ENCODE data around the gene HLA-C.
A peak's percentile ranks its signal among the peaks of the same experiment; 100 is the strongest.

HLA-C gene

GRCh38 chr6:31271641-31272357 is at the start of gene HLA-C:
Gene HLA-C (minus strand): TSS chr6:31272092. CDS start chr6:31272071, 21 bp downstream.
- no peak for TF ChIP-seq JUND (IDR thresholded peaks at IDR 0.05; ENCODE audit: low read depth)
- DNase-seq (ENCODE audit: low read depth in 1 of 2, low spot score in 1 of 2), result peak; percentile 92 to 97
- in situ Hi-C loops (cut with HindIII; ENCODE audit: low pct_unique_long_range_greater_than_20kb, low sequenced_read_pairs), result no loop called here

- no peak for TF ChIP-seq JUND (IDR thresholded peaks at IDR 0.05; ENCODE audit: low read depth)
- in situ Hi-C loops (cut with HindIII; ENCODE audit: low pct_unique_long_range_greater_than_20kb, low sequenced_read_pairs), result no loop called here
- DNase-seq (ENCODE audit: low read depth in 1 of 2, low spot score in 1 of 2), result no peak
Observed at GRCh38 chr6:31321005-31321707, 49.3 kb upstream of the HLA-C start.

GRCh38 chr6:31317036-31317435 is 45.1 kb upstream of the HLA-C start:
- no peak for DNase-seq (ENCODE audit: low read depth in 1 of 2, low spot score in 1 of 2)
- in situ Hi-C loops (cut with HindIII; ENCODE audit: low pct_unique_long_range_greater_than_20kb, low sequenced_read_pairs), result no loop called here
- TF ChIP-seq JUND (IDR thresholded peaks at IDR 0.05; ENCODE audit: low read depth), result no peak

- no peak for TF ChIP-seq JUND (IDR thresholded peaks at IDR 0.05; ENCODE audit: low read depth)
- in situ Hi-C loops (cut with HindIII; ENCODE audit: low pct_unique_long_range_greater_than_20kb, low sequenced_read_pairs), result no loop called here
- DNase-seq (ENCODE audit: low read depth in 1 of 2, low spot score in 1 of 2), result no peak
Observed at GRCh38 chr6:31309641-31310040, 37.7 kb upstream of the HLA-C start.

GRCh38 chr6:31308845-31309175 is 36.9 kb upstream of the HLA-C start:
- no peak for DNase-seq (ENCODE audit: low read depth in 1 of 2, low spot score in 1 of 2)
- in situ Hi-C loops (cut with HindIII; ENCODE audit: low pct_unique_long_range_greater_than_20kb, low sequenced_read_pairs), result no loop called here
- TF ChIP-seq JUND (IDR thresholded peaks at IDR 0.05; ENCODE audit: low read depth), result no peak

GRCh38 chr6:31308050-31308844 is 36.4 kb upstream of the HLA-C start:
- in situ Hi-C loops (cut with HindIII; ENCODE audit: low pct_unique_long_range_greater_than_20kb, low sequenced_read_pairs), result no loop called here
- peak; percentile 85 to 97 for DNase-seq (ENCODE audit: low read depth in 1 of 2, low spot score in 1 of 2)
- TF ChIP-seq JUND (IDR thresholded peaks at IDR 0.05; ENCODE audit: low read depth), result no peak

- DNase-seq (ENCODE audit: low read depth in 1 of 2, low spot score in 1 of 2), result peak; percentile 3 to 30
- no peak for TF ChIP-seq JUND (IDR thresholded peaks at IDR 0.05; ENCODE audit: low read depth)
- in situ Hi-C loops (cut with HindIII; ENCODE audit: low pct_unique_long_range_greater_than_20kb, low sequenced_read_pairs), result no loop called here
Observed at GRCh38 chr6:31307669-31308049, 35.8 kb upstream of the HLA-C start.

- no peak for DNase-seq (ENCODE audit: low read depth in 1 of 2, low spot score in 1 of 2)
- in situ Hi-C loops (cut with HindIII; ENCODE audit: low pct_unique_long_range_greater_than_20kb, low sequenced_read_pairs), result no loop called here
Observed at GRCh38 chr6:31305703-31306219, 33.9 kb upstream of the HLA-C start.

GRCh38 chr6:31304683-31305082 is 32.8 kb upstream of the HLA-C start:
- in situ Hi-C loops (cut with HindIII; ENCODE audit: low pct_unique_long_range_greater_than_20kb, low sequenced_read_pairs), result no loop called here
- peak in 1 of 2 experiments; percentile 33 for DNase-seq (ENCODE audit: low read depth in 1 of 2, low spot score in 1 of 2)

More at GRCh38 chr6:31305703-31306219, 33.9 kb upstream of the HLA-C start:
- no peak for TF ChIP-seq JUND (IDR thresholded peaks at IDR 0.05; ENCODE audit: low read depth)

GRCh38 chr6:31300797-31301196 is 28.9 kb upstream of the HLA-C start:
- TF ChIP-seq JUND (IDR thresholded peaks at IDR 0.05; ENCODE audit: low read depth), result no peak
- in situ Hi-C loops (cut with HindIII; ENCODE audit: low pct_unique_long_range_greater_than_20kb, low sequenced_read_pairs), result no loop called here
- DNase-seq (ENCODE audit: low read depth in 1 of 2, low spot score in 1 of 2), result no peak

More at GRCh38 chr6:31304683-31305082, 32.8 kb upstream of the HLA-C start:
- no peak for TF ChIP-seq JUND (IDR thresholded peaks at IDR 0.05; ENCODE audit: low read depth)

- in situ Hi-C loops (cut with HindIII; ENCODE audit: low pct_unique_long_range_greater_than_20kb, low sequenced_read_pairs), result no loop called here
- no peak for TF ChIP-seq JUND (IDR thresholded peaks at IDR 0.05; ENCODE audit: low read depth)
- no peak for DNase-seq (ENCODE audit: low read depth in 1 of 2, low spot score in 1 of 2)
Observed at GRCh38 chr6:31299947-31300346, 28.1 kb upstream of the HLA-C start.

GRCh38 chr6:31299511-31299910 is 27.6 kb upstream of the HLA-C start:
- DNase-seq (ENCODE audit: low read depth in 1 of 2, low spot score in 1 of 2), result no peak
- in situ Hi-C loops (cut with HindIII; ENCODE audit: low pct_unique_long_range_greater_than_20kb, low sequenced_read_pairs), result no loop called here
- no peak for TF ChIP-seq JUND (IDR thresholded peaks at IDR 0.05; ENCODE audit: low read depth)
